ENCODE results near the gene CRHBP.
"Not testable (repeated sequence)": the region's sequence is repeated elsewhere in the genome, so short reads cannot be mapped to it uniquely, and the experiment has no call there.

Gene CRHBP

GRCh38 chr5:76952795-76953536, at the start of gene CRHBP:
TSS of gene CRHBP (plus strand) at chr5:76953045. CDS start at chr5:76953135, 90 bp downstream.
- DNase-seq = no peak

GRCh38 chr5:76908166-76908565, 44.7 kb upstream of the CRHBP start:
- DNase-seq = no peak

GRCh38 chr5:76910344-76910933, 42.4 kb upstream of the CRHBP start:
- not testable (repeated sequence) for DNase-seq

DNA sequence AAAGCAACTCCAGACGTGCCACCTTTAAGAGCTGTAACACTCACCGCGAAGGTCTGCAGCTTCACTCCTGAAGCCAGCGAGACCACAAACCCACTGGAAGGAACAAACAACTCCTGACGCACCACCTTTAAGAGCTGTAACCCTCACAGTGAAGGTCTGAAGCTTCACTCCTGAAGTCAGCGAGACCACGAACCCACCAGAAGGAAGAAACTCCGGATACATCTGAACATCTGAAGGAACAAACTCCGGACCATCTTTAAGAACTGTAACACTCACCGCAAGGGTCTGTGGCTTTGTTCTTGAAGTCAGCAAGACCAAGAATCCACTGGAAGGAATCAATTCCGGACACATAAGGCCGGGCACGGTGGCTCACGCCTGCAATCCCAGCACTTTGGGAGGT, 38.2 kb upstream of the CRHBP start:
- not testable (repeated sequence) for DNase-seq

GRCh38 chr5:76918539-76918938, 34.3 kb upstream of the CRHBP start:
- no peak for DNase-seq

GRCh38 chr5:76920491-76920890, 32.4 kb upstream of the CRHBP start:
- no peak for DNase-seq

- no peak for DNase-seq
Measured at GRCh38 chr5:76926329-76927105, 26.3 kb upstream of the CRHBP start.

DNA sequence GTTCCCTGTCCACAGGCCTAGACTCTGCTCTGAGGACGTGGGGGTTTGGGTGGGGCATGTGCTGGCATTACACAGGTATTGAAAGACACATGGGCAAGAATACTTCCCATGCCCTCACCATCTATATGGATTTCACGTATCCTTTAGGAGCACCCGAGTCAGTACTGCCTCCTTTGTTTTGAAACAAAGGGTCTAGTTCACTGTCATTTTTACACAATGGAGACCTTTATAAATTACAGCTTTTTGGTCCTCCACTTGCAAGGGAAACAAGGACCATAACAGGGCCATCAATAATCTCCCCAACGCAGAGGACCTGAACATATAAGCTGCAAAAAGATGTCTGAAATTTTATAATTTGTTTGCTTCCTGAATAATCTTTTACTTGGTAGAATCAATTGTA, 24.9 kb upstream of the CRHBP start:
- DNase-seq = no peak

DNA sequence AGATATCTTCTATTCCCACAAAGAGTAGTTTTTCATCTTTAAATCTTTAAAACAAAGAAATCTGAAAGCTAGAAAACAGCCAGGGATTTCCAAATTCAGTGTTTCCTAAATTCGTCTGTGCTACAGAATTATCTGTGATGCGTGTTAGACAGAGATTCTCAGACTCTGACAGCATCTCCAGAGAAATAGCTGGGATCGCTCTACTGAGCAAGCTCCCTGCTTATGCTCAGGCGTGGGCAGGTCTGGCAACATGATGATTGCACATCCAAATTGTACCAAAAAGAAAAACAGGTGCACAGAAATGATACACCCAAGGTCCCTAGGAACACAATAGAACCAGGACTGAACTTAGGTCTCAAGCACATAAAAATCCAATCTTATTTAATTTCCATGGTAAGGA, 22.8 kb upstream of the CRHBP start:
- no peak for DNase-seq

GRCh38 chr5:76938177-76938576, 14.7 kb upstream of the CRHBP start:
- no peak for DNase-seq

DNA sequence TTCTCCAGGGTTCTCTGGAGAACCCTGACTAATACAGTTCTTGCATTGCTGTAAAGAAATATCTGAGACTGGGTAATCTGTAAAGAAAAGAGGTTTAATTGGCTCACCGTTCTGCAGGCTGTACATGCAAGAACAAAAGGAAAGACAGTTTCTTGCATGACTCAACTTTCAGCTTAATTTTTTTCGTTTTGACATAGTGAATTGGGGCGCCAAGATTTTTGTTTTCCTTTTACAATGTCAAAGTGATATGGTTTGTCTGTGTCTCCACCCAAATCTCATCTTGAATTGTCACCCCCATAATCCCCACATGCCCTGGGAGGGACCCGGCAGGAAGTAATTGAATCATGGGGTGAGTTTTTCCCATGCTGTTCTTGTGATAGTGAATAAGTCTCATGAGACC, 11.8 kb upstream of the CRHBP start:
- no peak for DNase-seq

DNA sequence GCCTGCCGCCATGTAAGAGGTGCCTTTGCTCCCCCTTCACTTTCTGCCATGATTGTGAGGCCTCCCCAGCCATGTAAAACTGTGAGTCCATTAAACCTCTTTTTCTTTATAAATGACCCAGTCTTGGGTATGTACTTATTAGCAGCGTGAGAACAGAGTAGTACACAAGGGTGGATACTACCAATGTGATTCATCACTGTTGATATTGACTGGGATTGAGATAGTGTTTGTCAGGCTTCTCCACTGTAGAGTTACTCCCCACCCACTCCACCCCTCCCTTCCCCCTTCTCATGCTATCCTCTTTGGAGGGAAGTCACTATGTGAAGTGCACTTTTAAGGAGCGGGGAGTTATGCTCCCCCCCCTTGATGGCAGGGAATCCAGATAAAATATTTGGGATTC, 11.4 kb upstream of the CRHBP start:
- DNase-seq = no peak

DNA sequence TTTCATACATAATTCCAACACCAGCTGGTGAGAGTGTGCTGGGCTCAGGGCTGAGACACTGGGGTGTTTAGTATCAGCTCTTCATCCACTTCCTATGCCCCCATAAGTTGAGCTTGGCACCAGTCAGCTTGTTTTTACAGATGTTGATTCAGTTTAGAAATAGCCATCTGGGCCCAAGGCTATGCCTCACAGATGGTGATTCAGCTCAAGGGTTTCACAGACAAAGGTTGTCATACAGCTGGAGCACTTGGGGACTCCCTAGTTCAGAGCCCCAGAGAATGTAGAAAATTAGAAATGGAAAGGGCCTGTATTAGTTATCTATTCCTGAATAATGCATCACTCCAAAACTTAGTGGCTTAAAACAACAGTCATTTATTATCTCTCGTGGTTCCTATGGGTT, 10.3 kb upstream of the CRHBP start:
- DNase-seq = no peak

- DNase-seq = no peak
Measured at GRCh38 chr5:76943006-76943405, 9.8 kb upstream of the CRHBP start.

GRCh38 chr5:76944638-76945037, 8.2 kb upstream of the CRHBP start:
- DNase-seq = no peak

DNA sequence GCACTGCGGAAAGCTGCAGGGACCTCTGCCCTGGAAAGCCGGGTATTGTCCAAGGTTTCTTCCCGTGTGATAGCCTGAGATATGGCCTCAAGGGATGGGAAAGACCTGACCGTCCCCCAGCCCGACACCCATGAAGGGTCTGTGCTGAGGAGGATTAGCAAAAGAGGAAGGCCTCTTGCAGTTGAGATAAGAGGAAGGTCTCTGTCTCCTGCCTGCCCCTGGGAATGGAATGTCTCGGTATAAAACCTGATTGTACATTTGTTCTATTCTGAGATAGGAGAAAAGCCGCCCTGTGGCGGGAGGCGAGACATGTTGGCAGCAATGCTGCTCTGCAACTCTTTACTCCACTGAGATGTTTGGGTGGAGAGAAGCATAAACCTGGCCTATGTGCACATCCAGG, 7.6 kb upstream of the CRHBP start:
- not testable (repeated sequence) for DNase-seq

- DNase-seq = no peak
Measured at GRCh38 chr5:76946090-76946489, 6.8 kb upstream of the CRHBP start.

DNA sequence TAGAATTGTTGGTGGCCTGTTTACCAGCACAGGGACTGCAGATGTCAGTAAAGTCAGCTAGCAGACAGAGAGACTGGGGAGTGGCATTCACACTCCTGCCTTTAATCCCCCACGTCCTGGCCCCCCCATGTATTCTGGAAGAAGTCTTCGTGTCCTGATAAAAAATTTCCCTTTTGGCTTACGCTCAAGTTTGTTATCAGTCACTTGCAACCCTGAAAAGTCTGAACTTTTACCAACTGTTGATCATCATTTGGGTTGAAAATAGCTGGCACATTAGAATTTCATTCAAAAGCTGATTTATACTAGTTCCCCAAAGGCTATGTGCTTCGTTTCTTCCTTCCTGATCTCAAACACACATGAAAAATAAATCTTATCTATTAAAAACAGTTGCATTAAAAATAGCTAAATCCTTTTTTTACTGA, 5.8 kb upstream of the CRHBP start:
- no peak for DNase-seq

GRCh38 chr5:76953551-76954382, 922 bp downstream of the CRHBP start:
- no peak for DNase-seq

- no peak for DNase-seq
Measured at GRCh38 chr5:76954383-76954763, 1.5 kb downstream of the CRHBP start.

- DNase-seq = no peak
Measured at GRCh38 chr5:76956033-76956432, 3.2 kb downstream of the CRHBP start.

DNA sequence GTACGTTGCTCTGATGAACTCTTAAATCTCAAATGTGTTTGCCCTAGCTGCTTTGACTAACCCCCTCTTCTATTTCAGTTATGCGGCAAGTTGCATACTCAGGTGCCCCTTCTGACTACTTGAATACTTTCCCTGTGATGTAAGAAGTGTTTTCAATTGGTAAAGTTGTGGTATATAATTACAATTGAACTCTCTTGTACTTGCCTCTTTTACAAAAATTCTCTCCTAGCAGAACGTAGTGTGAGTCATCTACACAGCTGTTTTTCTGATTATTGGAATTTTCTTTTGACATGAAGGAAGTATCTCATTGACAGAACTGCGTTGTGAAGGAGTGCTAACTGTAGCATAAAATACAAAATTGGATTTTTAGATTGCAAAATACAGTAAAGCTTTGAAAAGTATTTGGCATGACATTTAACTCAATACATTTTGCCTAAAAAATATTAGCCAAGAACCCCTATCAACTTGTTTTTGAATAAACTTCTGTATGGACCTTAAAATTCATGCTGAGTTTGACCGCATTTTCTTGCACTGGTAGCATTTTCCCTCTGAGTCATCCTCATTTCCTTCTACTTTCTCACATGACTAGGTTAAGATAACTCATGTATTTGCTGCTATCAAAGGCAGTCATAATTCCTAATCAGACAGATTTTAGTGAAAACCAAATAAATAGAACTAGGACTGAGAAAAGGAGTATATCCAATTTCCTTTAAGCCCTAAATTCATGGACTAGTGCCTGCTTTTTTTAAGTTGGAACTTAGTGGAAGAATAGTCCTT, 6.3 kb downstream of the CRHBP start:
- no peak for DNase-seq

Measured in NCI-H526 treated with DMSO at 0.1 percent for 48 hours (cell line).